GM12878 (cell line): Measurements from ENCODE around the gene SH3BP5. TPM values are rescaled to one million over a fixed set of nuclear protein-coding genes. Genes with fewer than 3 reads are reported as not detected.

Experiments used
- ATAC-seq: fragments of 200-7000 bp; cut with Tn5 transposase; 3 replicates; pipeline ENCODE4 v1.9.1; 2020; ENCODE audit warnings: mild to moderate bottlenecking, moderate library complexity
- BruUV-seq: library from RNA; stranded (reverse); fragments of 400-500 nt; replicated peaks from 2 replicates; lab custom pipeline; 2021; lab: Mats Ljungman, UMichigan
- CTCF ChIA-PET: fragments of 300-600 bp; sonication (Branson Sonifier 250); formaldehyde crosslinking; extraction: SDS; loops from one replicate; lab custom pipeline; 2021; ENCODE audit warnings: inconsistent platforms; lab: Yijun Ruan, JAX
- POLR2A ChIA-PET: fragments of 350-600 bp; formaldehyde crosslinking; extraction: SDS; loops from one replicate; lab custom pipeline; 2021; ENCODE audit warnings: inconsistent platforms; lab: Charles Lee
- RAD21 ChIA-PET: fragments of 300-600 bp; sonication (Branson Sonifier 250); formaldehyde crosslinking; loops from one replicate; lab custom pipeline; 2023; ENCODE audit warnings: antibody characterized with exemption; ENCODE audit not compliant: unreplicated experiment; lab: Charles Lee
- SMC1A ChIA-PET: fragments of 300-600 bp; sonication (Branson Sonifier 250); formaldehyde crosslinking; loops from one replicate; lab custom pipeline; 2023; ENCODE audit not compliant: unreplicated experiment, uncharacterized antibody; lab: Charles Lee
- DNase-seq: peaks from one replicate; pipeline ENCODE4 v3.0.0-alpha.2; 2011; ENCODE audit warnings: low read depth, low spot score
- FAIRE-seq: peaks from 3 replicates; lab custom pipeline; 2011; peaks lifted over from hg19 to GRCh38; lab: Jason Lieb, UNC
- H2AFZ ChIP-seq: 2 replicates; pipeline ENCODE4 v1.6.0; 2011; ENCODE audit warnings: low read depth, low read length, control low read depth; ENCODE audit not compliant: control insufficient read depth
- H3K27ac ChIP-seq: 2 replicates; pipeline ENCODE4 v1.5.1; 2011; ENCODE audit warnings: control low read depth; ENCODE audit not compliant: control insufficient read depth, insufficient read depth
- H3K27me3 ChIP-seq, 2 experiments: replicated peaks in 1 of 2; 2 replicates each; pipeline versions ENCODE4 v1.6.0 to v1.6.1; 2011; ENCODE audit warnings: low read length in 1 of 2; ENCODE audit not compliant: control insufficient read depth in 2 of 2, insufficient read depth in 2 of 2
- H3K36me3 ChIP-seq, 2 experiments: 2 replicates each; pipeline ENCODE4 v1.5.1; 2011; ENCODE audit warnings: low read length in 1 of 2; ENCODE audit not compliant: control insufficient read depth in 2 of 2, insufficient read depth in 2 of 2
- H3K4me1 ChIP-seq: 2 replicates; pipeline ENCODE4 v1.6.1; 2011; ENCODE audit warnings: mild to moderate bottlenecking, low read length, moderate library complexity, mixed read lengths; ENCODE audit not compliant: control insufficient read depth, insufficient read depth
- H3K4me2 ChIP-seq: 2 replicates; pipeline ENCODE4 v1.6.0; 2011; ENCODE audit warnings: control low read depth; ENCODE audit not compliant: control insufficient read depth, insufficient read depth
- H3K4me3 ChIP-seq: fragments of 200-600 bp; sonication (generic); 2 replicates; pipeline ENCODE4 v1.5.1; 2016
- H3K79me2 ChIP-seq: 2 replicates; pipeline ENCODE4 v1.6.0; 2011; ENCODE audit warnings: low read length; ENCODE audit not compliant: control insufficient read depth, insufficient read depth
- H3K9ac ChIP-seq: 2 replicates; pipeline ENCODE4 v1.8.0; 2011; ENCODE audit warnings: low read length, control low read depth, mixed read lengths; ENCODE audit not compliant: control insufficient read depth, insufficient read depth
- H3K9me3 ChIP-seq: replicated peaks from 3 replicates; pipeline ENCODE4 v1.5.1; 2011; ENCODE audit warnings: mild to moderate bottlenecking, low read length; ENCODE audit not compliant: control insufficient read depth, insufficient read depth
- H4K20me1 ChIP-seq: 2 replicates; pipeline ENCODE4 v1.6.0; 2011; ENCODE audit not compliant: control insufficient read depth, insufficient read depth
- ATF2 ChIP-seq: IDR thresholded peaks from 2 replicates; pipeline ENCODE4 v1.6.1; 2012; ENCODE audit warnings: low read length, inconsistent platforms
- CBFB ChIP-seq: IDR thresholded peaks from 2 replicates; pipeline ENCODE4 v1.6.1; 2016; ENCODE audit warnings: antibody characterized with exemption, low read depth
- FOXM1 ChIP-seq: IDR thresholded peaks from 2 replicates; pipeline ENCODE4 v1.6.1; 2012; ENCODE audit warnings: low read depth, mild to moderate bottlenecking, inconsistent platforms, low read length, moderate library complexity
- JUND ChIP-seq: IDR thresholded peaks from 2 replicates; pipeline ENCODE4 v1.6.1; 2012; ENCODE audit warnings: low read depth, mild to moderate bottlenecking, low read length, improper control_type of control experiment, moderate library complexity
- KDM1A ChIP-seq: fragments of 200-600 bp; sonication (generic); IDR thresholded peaks from 2 replicates; pipeline ENCODE4 v1.6.1; 2016; ENCODE audit warnings: borderline replicate concordance
- NFYA ChIP-seq: IDR thresholded peaks from 2 replicates; pipeline ENCODE4 v1.6.1; 2011; ENCODE audit warnings: low read depth, mild to moderate bottlenecking, low read length, improper control_type of control experiment, borderline replicate concordance
- NR2C1 ChIP-seq: fragments of 450-650 bp; IDR thresholded peaks from 2 replicates; pipeline ENCODE4 v1.6.1; 2017; ENCODE audit warnings: antibody characterized with exemption, mild to moderate bottlenecking, moderate library complexity
- PML ChIP-seq: IDR thresholded peaks from 2 replicates; pipeline ENCODE4 v1.6.1; 2012; ENCODE audit warnings: low read length, inconsistent platforms
- POLR2A ChIP-seq: IDR thresholded peaks from 2 replicates; pipeline ENCODE4 v1.6.1; 2011; ENCODE audit warnings: low read depth, mild to moderate bottlenecking, low read length
- RFX5 ChIP-seq: IDR thresholded peaks from 2 replicates; pipeline ENCODE4 v1.6.1; 2011; ENCODE audit warnings: low read depth, low read length, improper control_type of control experiment
- RUNX3 ChIP-seq: IDR thresholded peaks from 2 replicates; pipeline ENCODE4 v1.6.1; 2012; ENCODE audit warnings: low read length, inconsistent platforms
- SREBF2 ChIP-seq: IDR thresholded peaks from 2 replicates; pipeline ENCODE4 v1.6.1; 2012; ENCODE audit warnings: mild to moderate bottlenecking, low read length
- TCF12 ChIP-seq: IDR thresholded peaks from 2 replicates; pipeline ENCODE4 v1.6.1; 2011; ENCODE audit warnings: low read depth, mild to moderate bottlenecking, low read length
- YY1 ChIP-seq: IDR thresholded peaks from 2 replicates; pipeline ENCODE4 v1.6.1; 2011; ENCODE audit warnings: low read depth, mild to moderate bottlenecking, low read length
- WGBS: methylation state at CpG from one replicate; pipeline ENCODE4 v1.1.6; 2016; ENCODE audit warnings: low lambda C conversion rate; ENCODE audit not compliant: insufficient replicate concordance, insufficient coverage; ENCODE audit errors: missing lambda C conversion rate; 5-methylcytosine and 5-hydroxymethylcytosine counted together
- in situ Hi-C: fragments of 300-500 bp; cut with MboI; formaldehyde crosslinking; loops from 9 replicates; pipeline ENCODE4 v1.14.3; 2018; ENCODE audit warnings: mixed read lengths
- intact Hi-C: fragments of 100-400 bp; cut with micrococcal nuclease; formaldehyde crosslinking; loops from one replicate; pipeline ENCODE4 v1.14.2; 2022; ENCODE audit not compliant: unreplicated experiment
- polyA plus RNA-seq, 11 experiments: library from polyadenylated mRNA; depleted of rRNA in 4 of 11; unstranded in 6 of 11; stranded (reverse) in 5 of 11; fragments of >200 nt; fragmentation: Nextera tagmentation in 4 of 11; fragmentation: Illumina TruSeq in 1 of 11; extraction: Ambion mirVana in 4 of 11; extraction: Trizol in 1 of 11; gene quantifications; 1 replicate in 1 of 11; 2 replicates in 10 of 11; pipeline versions ENCODE4 v1.2.1 to v1.2.3, GENCODE V29; 2011 to 2016; ENCODE audit warnings: inconsistent platforms in 2 of 11, missing spikeins in 2 of 11, low read depth in 1 of 11
- total RNA-seq, 4 experiments: library from RNA; depleted of rRNA in 3 of 4; stranded (reverse); fragments of >200 nt in 3 of 4; fragmentation: Illumina TruSeq in 1 of 4; extraction: Trizol in 1 of 4; gene quantifications; 2 replicates each; pipeline versions ENCODE4 v1.2.1 to v1.2.3, GENCODE V29; 2013 to 2021

The SH3BP5 gene
- total and polyA plus RNA-seq, 10 of the 15 experiments (the other 5 are each of a cell fraction or from before 2014, with no cell fraction given), result 14.9 to 87.5 (median 43.7) TPM

DNA sequence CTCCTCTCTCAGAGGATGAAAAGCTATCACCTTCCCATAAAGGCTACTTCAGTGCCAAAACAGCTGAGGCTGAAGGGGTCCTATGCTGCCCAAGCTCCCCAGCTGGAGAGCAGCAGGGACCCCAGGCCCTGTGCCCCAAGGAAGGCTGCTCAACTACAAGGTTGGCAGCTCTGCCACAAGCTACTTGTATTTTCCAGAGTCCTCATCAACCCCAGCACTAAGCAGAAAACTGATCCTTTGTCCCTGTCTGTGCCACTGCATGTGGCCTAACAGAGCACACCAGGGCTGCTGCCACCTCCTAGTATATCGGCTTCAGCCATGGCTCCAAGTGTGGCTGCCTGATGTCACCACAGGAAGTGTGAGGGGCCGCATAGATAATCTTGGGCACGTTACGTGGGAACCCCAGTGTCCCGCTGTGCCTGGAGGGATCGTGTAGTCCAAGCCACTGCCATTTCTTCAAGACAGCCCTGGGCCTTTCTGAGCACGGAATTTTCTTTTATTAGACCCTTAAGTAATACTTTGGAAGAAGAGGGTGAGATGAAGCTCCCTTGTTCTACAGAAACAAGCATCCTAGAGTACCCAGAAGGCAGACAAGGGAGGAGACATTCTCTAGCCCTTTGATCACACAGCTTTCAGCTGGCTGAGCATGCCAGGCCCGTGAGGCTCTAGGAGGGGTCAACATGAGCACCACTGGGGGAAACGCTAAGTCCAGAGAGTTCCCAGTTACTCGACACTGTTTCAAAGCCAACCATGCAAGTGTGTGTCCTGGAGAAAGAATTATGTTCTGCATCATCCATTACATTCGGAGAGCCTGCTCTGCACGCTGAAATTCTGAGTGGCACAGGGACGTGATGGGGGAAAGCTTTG, 65.6 kb downstream of the SH3BP5 start:
- CTCF ChIA-PET, result interaction anchor here (0.8 to 11.8 kb wide), 27 partner anchors 10 to 291 kb away, joined by 3 to 302 read pairs (median 17); partner anchors contain the start of genes CAPN7 and SH3BP5
- in situ Hi-C loops, result loop anchor here (5.0 to 10.0 kb wide), 2 partner anchors 116 to 288 kb away; no protein-coding TSS in a partner anchor
- H3K4me1 ChIP-seq, result peaks cover 33% of the 10 kb centered on the region
- WGBS, result 87% methylated on average over 13 of the region's 13 CpGs
- H3K79me2 ChIP-seq, result peaks cover 6% of the 10 kb centered on the region
- H3K4me3 ChIP-seq, result no peak overlapping the region
- no peak overlapping the region for H2AFZ ChIP-seq
- no peak for DNase-seq
- H3K36me3 ChIP-seq, result peaks cover 10 to 42% of the 10 kb centered on the region in 2 experiments
- no TSS peak for BruUV-seq
- SMC1A ChIA-PET, result interaction anchor here (0.8 to 16.3 kb wide), 30 partner anchors 7 to 509 kb away, joined by 3 to 223 read pairs (median 8); partner anchors contain the start of genes CAPN7 and SH3BP5
- no peaks in the 10 kb centered on the region for H3K9me3 ChIP-seq
- no peak for ATAC-seq
- POLR2A ChIA-PET, result interaction anchor here (0.9 to 2.4 kb wide), 2 partner anchors 14 to 138 kb away, joined by 3 to 10 read pairs; no protein-coding TSS in a partner anchor
- H3K27me3 ChIP-seq, result no peaks in the 10 kb centered on the region
- TF ChIP-seq FOXM1, result no peak
- TF ChIP-seq SREBF2, result no peak
- TF ChIP-seq KDM1A, result no peak
- no peak for TF ChIP-seq CBFB
- no peak for TF ChIP-seq JUND
- TF ChIP-seq YY1, result no peak
- TF ChIP-seq RUNX3, result no peak
- TF ChIP-seq ATF2, result no peak
- no peak for TF ChIP-seq PML
- TF ChIP-seq TCF12, result no peak
- TF ChIP-seq RFX5, result no peak
- no peak for TF ChIP-seq NFYA
- no peak for TF ChIP-seq NR2C1
- no peak for TF ChIP-seq POLR2A
- no peak overlapping the region for H3K27ac ChIP-seq
- intact Hi-C loops, result no loop called here
- RAD21 ChIA-PET, result interaction anchor here (0.6 to 10.2 kb wide), 16 partner anchors 10 to 290 kb away, joined by 3 to 143 read pairs (median 14); partner anchors contain the start of genes CAPN7 and SH3BP5
- no peaks in the 10 kb centered on the region for H4K20me1 ChIP-seq
- no peak overlapping the region for H3K4me2 ChIP-seq
- no peak overlapping the region for H3K9ac ChIP-seq
- no peak for FAIRE-seq
